ENCODE results near the gene STUB1.
A peak's percentile ranks its signal among the peaks of the same experiment; 100 is the strongest.

- TF ChIP-seq CTCF (IDR thresholded peaks at IDR 0.05) (no peak), POLR2AphosphoS5 (IDR thresholded peaks at IDR 0.05) (peak in 2 of 3 donors; percentile 42 to 46), POLR2A (IDR thresholded peaks at IDR 0.05) (no peak)
Observed at GRCh38 chr16:642189-643049, 37.8 kb upstream of the STUB1 start.

Measured in stomach (tissue), 4 donors.